ENCODE measurements around the gene RBP7. TPM values are rescaled to one million over a fixed set of nuclear protein-coding genes. Genes with fewer than 3 reads are reported as not detected.
A peak's percentile ranks its signal among the peaks of the same experiment; 100 is the strongest.

RBP7 gene
- not detected in 2 replicates for total RNA-seq (2012; rRNA removed)

- Histone ChIP-seq H3K4me3 (ENCODE audit: low read length) (peak within 1 kb of the TSS; percentile 51), H3K9ac (ENCODE audit: low read depth, low read length) (no peak within 1 kb of the TSS), H3K4me2 (ENCODE audit: low read length) (peak within 1 kb of the TSS; percentile 72), H3K9me3 (replicated peaks; ENCODE audit: low read length) (no peaks in the 10 kb centered on the region), H3K4me1 (ENCODE audit: control insufficient read depth, insufficient read depth, low read length) (peaks cover 3% of the 10 kb centered on the region), H3K36me3 (ENCODE audit: insufficient read depth, low read length) (no peaks in the 10 kb centered on the region), H3K27me3 (ENCODE audit: control insufficient read depth, insufficient read depth, low read length) (peaks cover 20% of the 10 kb centered on the region)
These were observed at the start of gene RBP7 for GRCh38 chr1:9996624-9997582. Gene RBP7, plus strand, starts transcription at chr1:9997228. Its CDS starts 31 bp downstream, at chr1:9997259.

- H3K36me3 ChIP-seq (ENCODE audit: insufficient read depth, low read length) = no peaks in the 10 kb centered on the region
- no peaks in the 10 kb centered on the region for H3K27me3 ChIP-seq (ENCODE audit: control insufficient read depth, insufficient read depth, low read length)
- no peak overlapping the region for H3K4me2 ChIP-seq (ENCODE audit: low read length)
- no peak overlapping the region for H3K9ac ChIP-seq (ENCODE audit: low read depth, low read length)
- peaks cover 11% of the 10 kb centered on the region for H3K4me1 ChIP-seq (ENCODE audit: control insufficient read depth, insufficient read depth, low read length)
- no peak overlapping the region for H3K4me3 ChIP-seq (ENCODE audit: low read length)
- no peaks in the 10 kb centered on the region for H3K9me3 ChIP-seq (replicated peaks; ENCODE audit: low read length)
These were observed 39.3 kb upstream of the RBP7 start for GRCh38 chr1:9957726-9958125.

GRCh38 chr1:9960011-9960410, 37.0 kb upstream of the RBP7 start:
- Histone ChIP-seq H3K4me3 (ENCODE audit: low read length) (no peak overlapping the region), H3K9ac (ENCODE audit: low read depth, low read length) (no peak overlapping the region), H3K27me3 (ENCODE audit: control insufficient read depth, insufficient read depth, low read length) (no peaks in the 10 kb centered on the region), H3K36me3 (ENCODE audit: insufficient read depth, low read length) (no peaks in the 10 kb centered on the region), H3K9me3 (replicated peaks; ENCODE audit: low read length) (no peaks in the 10 kb centered on the region), H3K4me2 (ENCODE audit: low read length) (no peak overlapping the region), H3K4me1 (ENCODE audit: control insufficient read depth, insufficient read depth, low read length) (peaks cover 11% of the 10 kb centered on the region)

- no peaks in the 10 kb centered on the region for H3K27me3 ChIP-seq (ENCODE audit: control insufficient read depth, insufficient read depth, low read length)
- no peak overlapping the region for H3K4me3 ChIP-seq (ENCODE audit: low read length)
- H3K9ac ChIP-seq (ENCODE audit: low read depth, low read length) = no peak overlapping the region
These were observed 36.1 kb upstream of the RBP7 start for GRCh38 chr1:9960706-9961562.

GRCh38 chr1:9984253-9984652, 12.8 kb upstream of the RBP7 start:
- Histone ChIP-seq H3K9me3 (replicated peaks; ENCODE audit: low read length) (no peaks in the 10 kb centered on the region), H3K36me3 (ENCODE audit: insufficient read depth, low read length) (peaks cover 23% of the 10 kb centered on the region), H3K4me1 (ENCODE audit: control insufficient read depth, insufficient read depth, low read length) (no peaks in the 10 kb centered on the region), H3K4me3 (ENCODE audit: low read length) (no peak overlapping the region), H3K27me3 (ENCODE audit: control insufficient read depth, insufficient read depth, low read length) (no peaks in the 10 kb centered on the region), H3K9ac (ENCODE audit: low read depth, low read length) (no peak overlapping the region), H3K4me2 (ENCODE audit: low read length) (no peak overlapping the region)

More at GRCh38 chr1:9960706-9961562, 36.1 kb upstream of the RBP7 start:
- Histone ChIP-seq H3K36me3 (ENCODE audit: insufficient read depth, low read length) (no peaks in the 10 kb centered on the region), H3K4me1 (ENCODE audit: control insufficient read depth, insufficient read depth, low read length) (peaks cover 11% of the 10 kb centered on the region), H3K4me2 (ENCODE audit: low read length) (no peak overlapping the region), H3K9me3 (replicated peaks; ENCODE audit: low read length) (no peaks in the 10 kb centered on the region)

- no peak overlapping the region for H3K9ac ChIP-seq (ENCODE audit: low read depth, low read length)
- H3K36me3 ChIP-seq (ENCODE audit: insufficient read depth, low read length) = peaks cover 23% of the 10 kb centered on the region
- no peaks in the 10 kb centered on the region for H3K4me1 ChIP-seq (ENCODE audit: control insufficient read depth, insufficient read depth, low read length)
- no peaks in the 10 kb centered on the region for H3K27me3 ChIP-seq (ENCODE audit: control insufficient read depth, insufficient read depth, low read length)
- no peaks in the 10 kb centered on the region for H3K9me3 ChIP-seq (replicated peaks; ENCODE audit: low read length)
- no peak overlapping the region for H3K4me2 ChIP-seq (ENCODE audit: low read length)
- no peak overlapping the region for H3K4me3 ChIP-seq (ENCODE audit: low read length)
These were observed 12.0 kb upstream of the RBP7 start for GRCh38 chr1:9985001-9985400.

- H3K36me3 ChIP-seq (ENCODE audit: insufficient read depth, low read length) = peaks cover 6% of the 10 kb centered on the region
- no peaks in the 10 kb centered on the region for H3K27me3 ChIP-seq (ENCODE audit: control insufficient read depth, insufficient read depth, low read length)
- H3K9me3 ChIP-seq (replicated peaks; ENCODE audit: low read length) = no peaks in the 10 kb centered on the region
- H3K4me3 ChIP-seq (ENCODE audit: low read length) = no peak overlapping the region
- H3K9ac ChIP-seq (ENCODE audit: low read depth, low read length) = no peak overlapping the region
- H3K4me1 ChIP-seq (ENCODE audit: control insufficient read depth, insufficient read depth, low read length) = no peaks in the 10 kb centered on the region
- H3K4me2 ChIP-seq (ENCODE audit: low read length) = no peak overlapping the region
These were observed 7.3 kb upstream of the RBP7 start for GRCh38 chr1:9989773-9990172.

- no peak overlapping the region for H3K4me3 ChIP-seq (ENCODE audit: low read length)
- no peaks in the 10 kb centered on the region for H3K9me3 ChIP-seq (replicated peaks; ENCODE audit: low read length)
- H3K4me2 ChIP-seq (ENCODE audit: low read length) = no peak overlapping the region
- no peaks in the 10 kb centered on the region for H3K4me1 ChIP-seq (ENCODE audit: control insufficient read depth, insufficient read depth, low read length)
- H3K9ac ChIP-seq (ENCODE audit: low read depth, low read length) = no peak overlapping the region
- no peaks in the 10 kb centered on the region for H3K27me3 ChIP-seq (ENCODE audit: control insufficient read depth, insufficient read depth, low read length)
- no peaks in the 10 kb centered on the region for H3K36me3 ChIP-seq (ENCODE audit: insufficient read depth, low read length)
These were observed 6.1 kb upstream of the RBP7 start for GRCh38 chr1:9990944-9991343.

GRCh38 chr1:9992910-9993309, 4.1 kb upstream of the RBP7 start:
- Histone ChIP-seq H3K4me2 (ENCODE audit: low read length) (no peak overlapping the region), H3K9ac (ENCODE audit: low read depth, low read length) (no peak overlapping the region), H3K9me3 (replicated peaks; ENCODE audit: low read length) (no peaks in the 10 kb centered on the region), H3K27me3 (ENCODE audit: control insufficient read depth, insufficient read depth, low read length) (peaks cover 10% of the 10 kb centered on the region), H3K4me3 (ENCODE audit: low read length) (no peak overlapping the region), H3K4me1 (ENCODE audit: control insufficient read depth, insufficient read depth, low read length) (peaks cover 3% of the 10 kb centered on the region), H3K36me3 (ENCODE audit: insufficient read depth, low read length) (no peaks in the 10 kb centered on the region)

GRCh38 chr1:9993561-9994075, 3.4 kb upstream of the RBP7 start:
- no peaks in the 10 kb centered on the region for H3K9me3 ChIP-seq (replicated peaks; ENCODE audit: low read length)
- H3K4me1 ChIP-seq (ENCODE audit: control insufficient read depth, insufficient read depth, low read length) = peaks cover 3% of the 10 kb centered on the region
- H3K4me3 ChIP-seq (ENCODE audit: low read length) = no peak overlapping the region
- H3K4me2 ChIP-seq (ENCODE audit: low read length) = no peak overlapping the region
- H3K36me3 ChIP-seq (ENCODE audit: insufficient read depth, low read length) = no peaks in the 10 kb centered on the region
- H3K27me3 ChIP-seq (ENCODE audit: control insufficient read depth, insufficient read depth, low read length) = peaks cover 13% of the 10 kb centered on the region
- H3K9ac ChIP-seq (ENCODE audit: low read depth, low read length) = no peak overlapping the region

GRCh38 chr1:10001016-10001665, 4.1 kb downstream of the RBP7 start:
- no peaks in the 10 kb centered on the region for H3K9me3 ChIP-seq (replicated peaks; ENCODE audit: low read length)
- H3K9ac ChIP-seq (ENCODE audit: low read depth, low read length) = no peak overlapping the region
- no peak overlapping the region for H3K4me2 ChIP-seq (ENCODE audit: low read length)
- peaks cover 27% of the 10 kb centered on the region for H3K27me3 ChIP-seq (ENCODE audit: control insufficient read depth, insufficient read depth, low read length)
- H3K36me3 ChIP-seq (ENCODE audit: insufficient read depth, low read length) = no peaks in the 10 kb centered on the region
- peaks cover 3% of the 10 kb centered on the region for H3K4me1 ChIP-seq (ENCODE audit: control insufficient read depth, insufficient read depth, low read length)
- no peak overlapping the region for H3K4me3 ChIP-seq (ENCODE audit: low read length)

Measured in skeletal muscle satellite cell (primary cell).